Mesodermal cell (in vitro differentiated cells): ENCODE measurements around the gene NRARP.

Experiments
- H3K27ac ChIP-seq: 2 replicates; pipeline ENCODE4 v1.7.0; 2013; ENCODE audit warnings: mild to moderate bottlenecking, low read depth, low read length, moderate library complexity; ENCODE audit not compliant: severe bottlenecking
- H3K36me3 ChIP-seq: 2 replicates; pipeline ENCODE4 v1.7.1; 2013; ENCODE audit warnings: mild to moderate bottlenecking, low read length, moderate library complexity; ENCODE audit not compliant: control insufficient read depth, insufficient read depth
- H3K4me1 ChIP-seq: one replicate; pipeline ENCODE4 v1.7.1; 2013; ENCODE audit warnings: mild to moderate bottlenecking, low read length; ENCODE audit not compliant: insufficient read depth, control insufficient read depth, poor library complexity, severe bottlenecking
- H3K4me3 ChIP-seq: 2 replicates; pipeline ENCODE4 v1.7.0; 2013; ENCODE audit warnings: low read length, control low read depth, mild to moderate bottlenecking; ENCODE audit not compliant: insufficient read depth, poor library complexity, severe bottlenecking; ENCODE audit errors: extremely low read depth
- H3K9me3 ChIP-seq: 2 replicates; pipeline ENCODE4 v1.7.1; 2013; ENCODE audit warnings: mild to moderate bottlenecking, low read length, moderate library complexity; ENCODE audit not compliant: control insufficient read depth
- WGBS, 2 experiments: methylation state at CpG; one replicate each; pipeline ENCODE4 v1.1.5; 2013; ENCODE audit warnings: missing lambda C conversion rate in 2 of 2; ENCODE audit not compliant: insufficient coverage in 2 of 2; 5-methylcytosine and 5-hydroxymethylcytosine counted together

The NRARP gene

GRCh38 chr9:137302449-137303150 lies 529 bp upstream of the NRARP start:
- Histone ChIP-seq H3K27ac (no peak overlapping the region), H3K4me1 (peaks cover 50% of the 10 kb centered on the region), H3K4me3 (peak overlapping the region; percentile 30), H3K9me3 (no peaks in the 10 kb centered on the region), H3K36me3 (no peaks in the 10 kb centered on the region)
- WGBS, 2 experiments, result 5 to 8% methylated on average over 75 to 76 of the region's 78 CpGs

- Histone ChIP-seq H3K36me3 (no peaks in the 10 kb centered on the region), H3K27ac (no peak overlapping the region), H3K4me1 (peaks cover 43% of the 10 kb centered on the region), H3K4me3 (peak overlapping the region; percentile 51), H3K9me3 (no peaks in the 10 kb centered on the region)
- WGBS, 2 experiments, result 1% methylated on average over 115 of the region's 115 CpGs
Measured at GRCh38 chr9:137301081-137301947, 757 bp downstream of the NRARP start.

DNA sequence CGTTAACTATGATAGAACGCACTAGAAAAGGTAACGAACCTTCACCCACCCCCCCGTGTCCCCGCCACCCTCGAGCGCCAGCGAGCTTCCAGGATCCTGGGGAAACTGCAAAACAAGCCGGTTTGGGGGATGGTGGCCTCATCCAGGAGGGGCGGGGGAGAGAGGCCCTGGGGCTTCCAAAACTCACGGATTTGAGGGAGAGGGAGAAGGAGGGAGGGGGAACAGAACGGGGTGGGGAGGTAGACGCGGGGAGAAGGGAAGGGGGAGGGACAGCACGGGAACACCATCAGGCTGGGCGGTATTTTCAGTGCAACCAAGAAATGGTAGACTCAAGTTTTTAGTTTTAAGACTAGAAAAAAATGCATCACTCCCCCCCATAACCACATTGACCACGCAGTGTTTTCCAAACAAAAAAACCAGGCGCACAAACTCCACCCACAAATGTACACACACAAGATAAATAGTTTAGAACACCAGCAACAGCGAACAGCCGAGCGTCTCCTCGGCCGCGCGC lies 1.4 kb downstream of the NRARP start:
- Histone ChIP-seq H3K36me3 (no peaks in the 10 kb centered on the region), H3K9me3 (no peaks in the 10 kb centered on the region), H3K4me3 (peak overlapping the region; percentile 51), H3K27ac (no peak overlapping the region), H3K4me1 (peaks cover 36% of the 10 kb centered on the region)
- 0 to 2% methylated on average over 12 to 13 of the region's 25 CpGs for WGBS, 2 experiments

DNA sequence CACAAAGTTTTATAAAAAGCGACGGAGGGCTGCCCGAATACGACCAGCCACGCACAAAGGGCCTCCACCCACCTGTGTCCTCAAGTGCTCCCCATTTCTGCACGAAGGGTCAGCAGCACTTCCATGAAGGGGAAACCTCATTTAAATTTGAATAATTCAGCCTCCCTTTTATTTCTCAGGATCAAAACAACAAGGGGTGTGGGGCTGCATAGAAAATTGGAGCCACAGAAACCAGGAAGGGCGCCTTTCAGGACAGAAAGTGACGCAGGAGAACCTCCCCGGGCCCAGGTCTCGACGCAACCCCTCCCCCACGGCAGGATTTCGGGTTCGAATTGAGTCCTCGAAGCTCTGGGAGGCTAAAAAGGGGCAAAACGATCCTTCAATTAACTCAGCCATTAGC lies 2.1 kb downstream of the NRARP start:
- H3K9me3 ChIP-seq, result no peaks in the 10 kb centered on the region
- H3K27ac ChIP-seq, result no peak overlapping the region
- H3K36me3 ChIP-seq, result no peaks in the 10 kb centered on the region
- peak overlapping the region; percentile 51 for H3K4me3 ChIP-seq
- 15 to 17% methylated on average over 9 to 11 of the region's 16 CpGs for WGBS, 2 experiments
- H3K4me1 ChIP-seq, result peaks cover 30% of the 10 kb centered on the region

DNA sequence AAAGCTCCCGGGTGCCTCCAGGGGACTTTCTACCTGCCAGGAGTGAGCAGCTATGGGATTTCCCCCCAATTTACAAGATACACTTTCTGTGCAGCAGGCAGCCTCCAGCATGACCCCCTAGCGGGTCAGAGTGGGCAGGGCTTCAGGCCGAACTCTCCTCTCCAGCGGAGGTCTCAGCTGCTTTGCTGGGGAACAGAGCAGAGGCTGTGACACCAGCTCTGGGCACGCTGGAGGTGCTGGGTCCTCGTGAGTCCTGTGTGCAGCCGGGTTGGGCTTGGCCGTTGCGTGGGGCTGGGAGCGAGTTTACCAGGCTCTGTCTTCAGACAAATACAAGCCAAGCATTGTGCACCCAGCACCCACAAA lies 2.9 kb downstream of the NRARP start:
- Histone ChIP-seq H3K9me3 (no peaks in the 10 kb centered on the region), H3K4me1 (peaks cover 27% of the 10 kb centered on the region), H3K36me3 (no peaks in the 10 kb centered on the region), H3K27ac (no peak overlapping the region), H3K4me3 (no peak overlapping the region)
- 16 to 19% methylated on average over 6 to 9 of the region's 10 CpGs for WGBS, 2 experiments

DNA sequence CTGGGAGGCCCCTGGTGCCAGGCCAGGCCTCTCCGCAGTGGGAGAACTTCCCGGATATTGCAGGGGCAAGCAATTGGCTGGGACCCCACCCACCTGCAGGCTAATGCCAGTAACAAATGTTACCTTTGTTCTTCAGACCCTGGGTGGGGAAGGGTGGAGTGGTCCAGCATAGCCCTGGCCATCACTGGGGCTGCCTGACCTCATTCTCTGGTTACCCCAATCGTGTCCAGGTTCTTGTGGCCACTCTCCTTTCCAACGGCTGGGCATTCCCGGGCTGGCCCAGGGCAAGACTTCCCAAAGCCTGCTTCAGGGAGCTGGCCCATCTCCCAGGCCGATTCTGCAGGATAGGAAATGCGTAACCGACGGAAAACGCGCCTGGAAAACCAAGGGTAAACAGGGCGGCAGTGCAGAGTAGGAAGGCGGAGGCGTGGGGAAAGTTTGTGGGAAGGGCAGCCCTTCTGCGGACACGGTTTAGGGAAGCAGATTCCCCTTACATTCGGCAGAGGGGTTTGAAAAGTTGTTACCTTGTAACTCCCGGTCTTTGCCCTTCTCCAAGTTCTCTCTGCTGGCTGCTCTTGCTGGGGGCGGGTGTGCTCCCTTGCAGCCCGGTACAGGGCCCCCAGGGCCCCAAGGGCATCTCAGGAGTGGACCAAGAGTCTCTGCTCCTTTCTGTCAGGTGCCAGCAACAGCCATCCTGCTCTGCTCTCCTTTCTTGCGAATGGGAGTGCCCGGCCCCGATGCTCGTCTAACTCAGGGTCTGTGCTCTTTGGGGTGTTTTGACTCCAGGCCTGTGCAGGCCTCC lies 3.5 kb downstream of the NRARP start:
- Histone ChIP-seq H3K4me3 (no peak overlapping the region), H3K9me3 (no peaks in the 10 kb centered on the region), H3K4me1 (peaks cover 27% of the 10 kb centered on the region), H3K27ac (no peak overlapping the region), H3K36me3 (no peaks in the 10 kb centered on the region)
- 40 to 43% methylated on average over 22 to 23 of the region's 24 CpGs for whole genome bisulfite sequencing, 2 experiments

GRCh38 chr9:137297966-137298365 lies 4.1 kb downstream of the NRARP start:
- H3K4me1 ChIP-seq, result peaks cover 27% of the 10 kb centered on the region
- no peak overlapping the region for H3K4me3 ChIP-seq
- H3K27ac ChIP-seq, result no peak overlapping the region
- H3K9me3 ChIP-seq, result no peaks in the 10 kb centered on the region
- 30 to 60% methylated on average over 2 to 7 of the region's 7 CpGs for WGBS, 2 experiments
- no peaks in the 10 kb centered on the region for H3K36me3 ChIP-seq

DNA sequence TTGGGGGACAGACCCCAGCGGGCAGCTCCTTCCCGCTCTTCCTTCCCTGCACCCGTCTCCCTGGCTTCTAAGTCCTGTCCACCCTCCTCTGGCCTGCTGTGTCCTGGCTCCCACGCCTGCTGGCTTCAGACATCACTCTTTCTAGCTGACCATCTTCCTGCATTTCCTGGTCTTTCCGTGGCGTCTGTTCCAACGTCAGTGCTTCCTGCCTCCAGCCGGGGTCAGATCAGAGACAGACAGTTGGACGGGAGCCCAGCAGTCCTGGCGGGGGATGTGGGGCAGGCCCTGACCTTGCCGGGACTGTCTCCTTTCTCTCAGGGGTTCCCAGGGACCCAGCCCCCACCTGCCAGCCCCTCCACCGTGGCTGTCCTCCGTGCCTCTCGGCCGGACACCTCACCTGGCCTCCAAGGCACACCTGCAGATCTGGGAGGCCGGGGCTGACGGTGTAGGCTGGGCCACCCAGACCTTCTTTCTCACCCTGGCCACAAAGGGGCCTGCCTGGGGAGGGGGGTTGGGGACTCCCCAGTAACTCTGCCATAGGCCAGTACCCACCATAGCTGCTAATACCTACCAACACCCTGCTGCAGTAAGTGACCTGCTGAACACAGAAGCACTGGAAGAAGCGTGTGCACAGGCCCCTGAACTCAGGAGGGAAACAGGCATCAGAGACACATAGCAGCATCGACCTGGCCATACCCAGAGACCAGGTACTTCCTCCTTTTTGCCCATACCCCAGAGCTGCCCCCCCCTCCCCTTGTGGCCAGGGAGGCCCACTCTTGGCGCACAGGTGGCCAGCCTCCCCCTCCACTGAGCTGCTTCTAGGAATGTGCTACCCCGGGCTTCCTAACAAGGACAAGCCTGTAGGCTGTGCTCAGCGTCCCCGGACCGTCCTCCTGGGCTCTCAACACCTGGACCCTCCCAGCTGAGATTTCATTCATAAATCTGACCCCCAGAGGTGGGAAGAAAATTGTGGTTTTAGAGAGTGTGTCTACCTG lies 5.1 kb downstream of the NRARP start:
- WGBS, 2 experiments, result 60 to 73% methylated on average over 16 to 19 of the region's 24 CpGs
- Histone ChIP-seq H3K36me3 (no peaks in the 10 kb centered on the region), H3K9me3 (no peaks in the 10 kb centered on the region), H3K4me3 (no peak overlapping the region), H3K27ac (no peak overlapping the region), H3K4me1 (peaks cover 27% of the 10 kb centered on the region)

GRCh38 chr9:137295849-137296669 lies 6.0 kb downstream of the NRARP start:
- Histone ChIP-seq H3K9me3 (no peaks in the 10 kb centered on the region), H3K4me3 (peak overlapping the region; percentile 11), H3K36me3 (no peaks in the 10 kb centered on the region), H3K4me1 (peaks cover 27% of the 10 kb centered on the region), H3K27ac (no peak overlapping the region)
- 12 to 13% methylated on average over 44 to 48 of the region's 78 CpGs for WGBS, 2 experiments
